Measurements from ENCODE around the gene COL27A1. TPM values are rescaled to one million over a fixed set of nuclear protein-coding genes. Genes with fewer than 3 reads are reported as not detected.

Gene COL27A1
- total RNA-seq, 3 donors from 2014 or later: 3.1 to 13.6 (median 4.0) TPM

DNA sequence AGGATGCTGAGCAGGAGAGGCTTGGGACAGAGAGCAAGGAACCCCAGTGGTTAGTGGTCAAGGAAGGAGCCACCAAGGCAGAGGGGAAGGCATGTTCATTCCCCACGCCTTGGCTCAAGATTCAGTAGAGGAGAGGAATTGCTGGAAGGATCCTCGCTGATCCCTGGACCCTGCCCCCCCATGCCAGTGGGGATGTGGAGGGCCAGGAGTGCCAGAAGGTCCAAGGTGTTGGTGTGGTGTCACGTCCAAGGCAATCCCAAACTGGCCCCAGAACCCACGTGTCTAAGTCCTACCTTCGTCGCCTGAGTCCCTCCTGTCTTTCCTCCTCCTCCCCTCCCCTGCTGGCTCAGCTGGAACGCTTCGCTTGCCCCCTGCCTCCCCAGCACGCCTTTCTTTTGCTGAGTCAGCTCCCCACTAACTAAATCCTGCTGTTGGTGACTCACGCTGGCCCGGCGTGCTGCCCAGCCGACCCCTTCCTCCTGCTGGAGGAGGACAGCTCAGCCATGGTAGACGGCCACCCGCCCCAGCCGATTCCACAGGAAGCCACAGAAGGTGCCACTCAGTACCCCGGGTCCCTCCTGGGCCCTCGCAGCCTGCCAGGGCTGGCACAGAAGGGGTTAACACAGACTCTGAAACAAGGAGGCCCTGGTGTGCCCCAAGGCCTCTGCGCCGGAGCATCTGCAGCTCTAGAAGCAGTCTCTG, 130.0 kb downstream of the COL27A1 start:
- DNase-seq (peak in 2 of 3 donors; percentile 43 to 62), ATAC-seq (no peak)
- intact Hi-C loops (cut with DNase I, micrococcal nuclease): loop anchor here in 1 of 2 donors (5.0 kb wide), 1 partner anchor 133 kb away; no protein-coding TSS in a partner anchor
- Histone ChIP-seq H3K36me3 (ENCODE audit: low read depth) (no peaks in the 10 kb centered on the region), H3K4me3 (no peak overlapping the region), H3K9me3 (no peaks in the 10 kb centered on the region), H3K4me1 (ENCODE audit: low read depth) (no peaks in the 10 kb centered on the region)
- TF ChIP-seq, protein P1, sequence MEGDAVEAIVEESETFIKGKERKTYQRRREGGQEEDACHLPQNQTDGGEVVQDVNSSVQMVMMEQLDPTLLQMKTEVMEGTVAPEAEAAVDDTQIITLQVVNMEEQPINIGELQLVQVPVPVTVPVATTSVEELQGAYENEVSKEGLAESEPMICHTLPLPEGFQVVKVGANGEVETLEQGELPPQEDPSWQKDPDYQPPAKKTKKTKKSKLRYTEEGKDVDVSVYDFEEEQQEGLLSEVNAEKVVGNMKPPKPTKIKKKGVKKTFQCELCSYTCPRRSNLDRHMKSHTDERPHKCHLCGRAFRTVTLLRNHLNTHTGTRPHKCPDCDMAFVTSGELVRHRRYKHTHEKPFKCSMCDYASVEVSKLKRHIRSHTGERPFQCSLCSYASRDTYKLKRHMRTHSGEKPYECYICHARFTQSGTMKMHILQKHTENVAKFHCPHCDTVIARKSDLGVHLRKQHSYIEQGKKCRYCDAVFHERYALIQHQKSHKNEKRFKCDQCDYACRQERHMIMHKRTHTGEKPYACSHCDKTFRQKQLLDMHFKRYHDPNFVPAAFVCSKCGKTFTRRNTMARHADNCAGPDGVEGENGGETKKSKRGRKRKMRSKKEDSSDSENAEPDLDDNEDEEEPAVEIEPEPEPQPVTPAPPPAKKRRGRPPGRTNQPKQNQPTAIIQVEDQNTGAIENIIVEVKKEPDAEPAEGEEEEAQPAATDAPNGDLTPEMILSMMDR (IDR thresholded peaks at IDR 0.05): no peak

DNA sequence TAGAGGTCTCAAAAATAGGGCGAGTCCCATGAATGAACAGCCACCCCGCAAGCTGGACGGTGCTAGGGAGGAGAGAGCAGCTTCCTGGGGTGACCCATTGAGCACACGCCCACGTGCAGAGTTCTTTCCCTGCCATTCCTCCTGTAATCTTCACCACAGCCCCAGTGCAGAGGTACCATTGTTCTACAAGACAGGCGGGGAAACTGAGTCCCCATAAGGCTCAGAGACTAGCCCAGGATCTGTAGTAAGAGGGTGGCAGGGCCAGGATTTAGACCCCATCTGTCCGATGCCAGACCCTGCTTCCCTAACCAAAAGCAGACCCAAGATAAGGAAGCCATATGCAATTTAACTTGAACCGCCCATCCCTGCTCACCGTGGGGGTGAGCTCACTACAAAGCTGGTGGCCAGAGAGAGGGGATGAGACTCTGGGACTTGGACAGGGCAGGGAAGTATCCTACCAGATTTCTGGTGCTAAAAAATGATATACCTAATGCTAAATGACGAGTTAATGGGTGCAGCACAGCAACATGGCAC, 130.9 kb downstream of the COL27A1 start:
- no peaks in the 10 kb centered on the region for H3K4me1 ChIP-seq (ENCODE audit: low read depth)
- no peak for DNase-seq
- no peaks in the 10 kb centered on the region for H3K9me3 ChIP-seq
- H3K36me3 ChIP-seq (ENCODE audit: low read depth): no peaks in the 10 kb centered on the region
- ATAC-seq: no peak
- intact Hi-C loops (cut with DNase I, micrococcal nuclease): loop anchor here in 1 of 2 donors (5.0 kb wide), 1 partner anchor 134 kb away; no protein-coding TSS in a partner anchor
- no peak overlapping the region for H3K4me3 ChIP-seq
- TF ChIP-seq, protein P1 (IDR thresholded peaks at IDR 0.05): no peak

DNA sequence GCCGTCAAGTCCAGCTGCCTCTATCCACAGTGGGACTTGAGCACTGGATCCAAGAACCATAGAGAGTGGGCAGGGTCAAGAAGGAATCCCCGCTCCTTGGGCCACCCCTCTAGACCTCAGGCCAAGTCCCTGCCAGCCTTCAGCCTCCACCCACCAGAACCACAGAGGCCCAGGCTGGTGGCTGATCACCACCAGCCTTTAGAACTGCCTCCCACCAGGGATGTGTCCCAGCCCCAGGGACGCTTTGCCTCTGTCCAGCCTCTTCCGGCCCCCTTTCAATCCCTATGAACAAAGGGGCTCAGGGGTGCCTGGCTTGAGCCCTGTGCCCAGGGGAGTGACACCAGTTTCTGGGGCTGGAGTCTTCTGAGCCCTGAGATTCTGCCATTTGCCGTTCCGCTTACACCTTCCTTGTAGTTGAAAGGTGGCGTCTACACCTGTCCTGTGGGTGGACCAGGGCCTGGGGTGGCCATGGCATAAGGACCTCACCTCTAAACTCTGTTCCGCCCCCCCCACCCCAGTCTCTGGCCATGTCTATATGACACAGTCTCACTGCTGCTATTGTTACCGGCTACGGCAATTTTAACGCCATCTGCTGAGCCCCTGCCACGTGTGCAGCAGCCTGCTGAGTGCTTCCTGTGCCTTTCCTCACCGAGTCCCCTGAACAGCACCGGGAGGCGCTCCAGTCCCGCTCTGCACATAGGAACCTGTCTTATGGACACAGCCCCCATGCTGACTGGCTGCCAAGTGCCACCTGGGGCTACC, 131.8 kb downstream of the COL27A1 start:
- Histone ChIP-seq H3K9me3 (no peaks in the 10 kb centered on the region), H3K4me1 (ENCODE audit: low read depth) (no peaks in the 10 kb centered on the region), H3K4me3 (no peak overlapping the region), H3K36me3 (ENCODE audit: low read depth) (no peaks in the 10 kb centered on the region)
- peak in 2 of 3 donors; percentile 20 to 42 for DNase-seq
- no peak for ATAC-seq
- intact Hi-C loops (cut with DNase I, micrococcal nuclease): loop anchor here in 1 of 2 donors (5.0 kb wide), 1 partner anchor 135 kb away; no protein-coding TSS in a partner anchor
- TF ChIP-seq, protein P1 (IDR thresholded peaks at IDR 0.05): no peak

DNA sequence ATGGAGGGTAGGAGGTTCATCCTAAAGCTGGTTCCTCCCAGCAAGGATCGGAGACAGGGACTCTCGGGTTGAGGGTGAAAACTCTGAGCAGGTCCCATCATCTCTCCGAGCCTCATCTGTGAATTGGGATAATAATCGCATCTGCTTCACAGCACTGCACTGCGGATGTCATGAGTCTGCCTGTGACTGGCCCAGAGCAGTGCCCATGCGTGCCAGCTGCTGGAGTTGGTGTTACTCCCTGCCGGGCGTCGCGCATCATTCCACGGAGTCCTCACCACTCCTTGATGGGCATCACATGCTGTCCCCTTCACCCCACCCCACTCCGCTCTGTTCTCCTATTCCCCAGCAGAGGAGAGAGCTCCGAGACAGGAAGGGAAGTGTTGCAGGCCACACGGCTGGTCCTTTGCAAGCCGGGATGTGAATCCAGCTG, 132.4 kb downstream of the COL27A1 start:
- Histone ChIP-seq H3K4me3 (no peak overlapping the region), H3K4me1 (ENCODE audit: low read depth) (no peaks in the 10 kb centered on the region), H3K9me3 (no peaks in the 10 kb centered on the region), H3K36me3 (ENCODE audit: low read depth) (no peaks in the 10 kb centered on the region)
- TF ChIP-seq, protein P1 (IDR thresholded peaks at IDR 0.05): no peak
- intact Hi-C loops (cut with DNase I, micrococcal nuclease): loop anchor here in 1 of 2 donors (5.0 kb wide), 1 partner anchor 135 kb away; no protein-coding TSS in a partner anchor
- DNase-seq (peak in 2 of 3 donors; percentile 17 to 24), ATAC-seq (no peak)

DNA sequence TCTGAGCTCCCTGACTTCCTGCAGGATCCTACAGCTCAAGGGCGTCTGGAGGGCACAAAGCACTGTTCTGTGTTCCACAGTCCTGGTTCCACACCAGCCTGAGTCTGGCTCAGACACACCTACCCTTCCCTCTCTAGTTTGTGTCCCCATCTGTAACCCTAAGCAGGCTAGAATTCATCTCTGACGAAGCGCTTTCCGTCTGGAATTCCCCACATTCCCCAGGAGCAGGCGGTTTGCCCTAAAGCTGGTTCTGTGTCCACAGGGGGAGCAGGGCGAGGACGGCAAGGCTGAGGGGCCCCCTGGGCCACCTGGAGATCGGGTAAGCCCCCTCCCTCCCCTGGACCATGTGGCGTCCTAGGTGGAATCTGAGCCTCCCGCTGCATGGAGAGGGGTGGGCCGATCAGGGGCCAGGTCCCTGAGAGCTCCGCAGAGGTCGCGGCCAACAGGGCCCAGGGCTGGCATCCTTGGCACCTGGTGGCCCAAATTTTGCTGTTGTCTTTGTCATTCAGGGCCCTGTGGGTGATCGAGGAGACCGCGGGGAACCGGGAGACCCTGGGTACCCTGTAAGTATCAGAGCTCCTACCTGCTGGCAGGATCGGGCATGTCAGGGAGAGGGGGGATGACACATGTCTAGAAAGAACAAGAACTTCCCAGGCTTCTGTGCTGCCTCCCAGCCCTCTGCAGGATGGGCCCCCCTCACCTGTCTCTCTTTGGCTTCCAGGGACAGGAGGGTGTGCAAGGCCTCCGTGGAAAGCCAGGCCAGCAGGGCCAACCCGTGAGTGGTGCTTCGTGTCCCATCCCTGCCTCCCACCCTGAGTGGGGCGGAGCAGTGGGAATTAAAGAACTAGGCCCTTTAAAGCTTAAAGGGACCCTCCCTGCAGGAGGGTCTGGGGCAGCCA, 133.1 kb downstream of the COL27A1 start:
- intact Hi-C loops (cut with DNase I, micrococcal nuclease): loop anchor here in 1 of 2 donors (5.0 kb wide), 1 partner anchor 136 kb away; no protein-coding TSS in a partner anchor
- TF ChIP-seq, protein P1 (IDR thresholded peaks at IDR 0.05): no peak
- Histone ChIP-seq H3K36me3 (ENCODE audit: low read depth) (no peaks in the 10 kb centered on the region), H3K9me3 (no peaks in the 10 kb centered on the region), H3K4me1 (ENCODE audit: low read depth) (no peaks in the 10 kb centered on the region), H3K4me3 (no peak overlapping the region)
- DNase-seq (peak in 1 of 3 donors; percentile 28), ATAC-seq (peak; percentile 26)
